Esophagus squamous epithelium (tissue), 4 donors: ENCODE data around the gene IL1RAPL2.

Experiments used
- CTCF ChIP-seq, 6 experiments: fragments of 450-650 bp in 4 of 6; fragments of 200-600 bp in 2 of 6; sonication (generic) in 2 of 6; IDR thresholded peaks; one replicate each; pipeline ENCODE4 v1.5.1; 2016 to 2019; ENCODE audit warnings: antibody characterized with exemption in 6 of 6, mild to moderate bottlenecking in 4 of 6, moderate library complexity in 4 of 6
- POLR2A ChIP-seq, 4 donors: fragments of 450-650 bp; IDR thresholded peaks; one replicate each; pipeline ENCODE4 v1.6.1; 2017; ENCODE audit warnings: antibody characterized with exemption in 4 of 4, mild to moderate bottlenecking in 4 of 4, moderate library complexity in 3 of 4

GRCh38 chrX:105738162-105738561, 1172.2 kb downstream of the IL1RAPL2 start:
- TF ChIP-seq CTCF (IDR thresholded peaks at IDR 0.05) (no peak), POLR2A (IDR thresholded peaks at IDR 0.05) (no peak)
